Endothelial cell (in vitro differentiated cells): Measurements from ENCODE around the gene HRAS. TPM values are rescaled to one million over a fixed set of nuclear protein-coding genes. Genes with fewer than 3 reads are reported as not detected.

Experiments
- DNase-seq: peaks from one replicate; pipeline ENCODE4 v3.0.0; 2021; ENCODE audit warnings: low spot score
- H3K27ac Mint-ChIP-seq: one replicate; pipeline ENCODE4 v1.8.0; 2021; ENCODE audit warnings: mixed read lengths, inconsistent platforms; ENCODE audit not compliant: unreplicated experiment
- H3K27me3 Mint-ChIP-seq: one replicate; pipeline ENCODE4 v1.8.0; 2021; ENCODE audit warnings: mild to moderate bottlenecking, moderate library complexity, mixed read lengths, inconsistent platforms; ENCODE audit not compliant: unreplicated experiment
- H3K36me3 Mint-ChIP-seq: one replicate; pipeline ENCODE4 v1.8.0; 2021; ENCODE audit warnings: mild to moderate bottlenecking, low read depth, mixed read lengths, inconsistent platforms; ENCODE audit not compliant: unreplicated experiment
- H3K4me1 Mint-ChIP-seq: one replicate; pipeline ENCODE4 v1.8.0; 2021; ENCODE audit warnings: mild to moderate bottlenecking, mixed read lengths, inconsistent platforms; ENCODE audit not compliant: unreplicated experiment
- H3K4me3 Mint-ChIP-seq: one replicate; pipeline ENCODE4 v1.8.0; 2021; ENCODE audit warnings: mild to moderate bottlenecking, mixed read lengths, inconsistent platforms; ENCODE audit not compliant: unreplicated experiment
- H3K9me3 Mint-ChIP-seq: one replicate; pipeline ENCODE4 v1.8.0; 2021; ENCODE audit warnings: mixed read lengths, inconsistent platforms; ENCODE audit not compliant: unreplicated experiment
- CTCF ChIP-seq: fragments of 200-600 bp; sonication (generic); IDR thresholded peaks from one replicate; pipeline ENCODE4 v1.5.0; 2021; ENCODE audit warnings: antibody characterized with exemption; ENCODE audit not compliant: unreplicated experiment
- long read RNA-seq: library from polyadenylated mRNA; unstranded; transcript quantifications from one replicate; pipeline ENCODE4 v2.0.0, GENCODE V29; 2020; ENCODE audit not compliant: unreplicated experiment
- total RNA-seq: library from RNA; stranded (reverse); fragmentation: NEBNext Ultra II Directional; extraction: Animal tissue kit (Norgen Biotek cat#: 25700); gene quantifications from one replicate; pipeline ENCODE4 v1.2.1, GENCODE V29; 2021; ENCODE audit not compliant: unreplicated experiment

The HRAS gene
- 92.4 TPM for total RNA-seq
- long read RNA-seq, transcript HRAS-201 (6 exons, 894 nt) = major isoform, 22 of 34 reads
- long read RNA-seq, partial matches to known transcripts = 2 of 34 reads
- long read RNA-seq, other reads (novel, unspliced or antisense) = 5 of 34 reads

- peaks cover 7% of the 10 kb centered on the region for H3K4me1 Mint-ChIP-seq
- peaks cover 6% of the 10 kb centered on the region for H3K36me3 Mint-ChIP-seq
- peak within 1 kb of the TSS; percentile 82 for H3K27ac Mint-ChIP-seq
- H3K4me3 Mint-ChIP-seq = peak within 1 kb of the TSS; percentile 95
- no peak for TF ChIP-seq CTCF
- DNase-seq = peak; percentile 98
- H3K27me3 Mint-ChIP-seq = peaks cover 14% of the 10 kb centered on the region
- H3K9me3 Mint-ChIP-seq = no peaks in the 10 kb centered on the region
These were observed at the start of gene HRAS for GRCh38 chr11:535519-536454. TSS of gene HRAS (minus strand) at chr11:535576.

GRCh38 chr11:584287-584686, 48.9 kb upstream of the HRAS start:
- no peak overlapping the region for H3K4me3 Mint-ChIP-seq
- TF ChIP-seq CTCF = no peak
- peaks cover 5% of the 10 kb centered on the region for H3K27me3 Mint-ChIP-seq
- no peak for DNase-seq
- no peaks in the 10 kb centered on the region for H3K9me3 Mint-ChIP-seq
- peaks cover 8% of the 10 kb centered on the region for H3K4me1 Mint-ChIP-seq
- no peak overlapping the region for H3K27ac Mint-ChIP-seq
- H3K36me3 Mint-ChIP-seq = peaks cover 15% of the 10 kb centered on the region

- Mint-ChIP-seq H3K9me3 (no peaks in the 10 kb centered on the region), H3K27ac (no peak overlapping the region), H3K27me3 (peaks cover 5% of the 10 kb centered on the region), H3K4me3 (no peak overlapping the region), H3K4me1 (peaks cover 15% of the 10 kb centered on the region), H3K36me3 (peaks cover 7% of the 10 kb centered on the region)
- no peak for DNase-seq
- no peak for TF ChIP-seq CTCF
These were observed 46.4 kb upstream of the HRAS start for GRCh38 chr11:581752-582151.

GRCh38 chr11:581342-581741, 46.0 kb upstream of the HRAS start:
- Mint-ChIP-seq H3K27me3 (peaks cover 5% of the 10 kb centered on the region), H3K4me3 (no peak overlapping the region), H3K4me1 (peaks cover 15% of the 10 kb centered on the region)

More at GRCh38 chr11:581342-581741, 46.0 kb upstream of the HRAS start:
- no peak for DNase-seq
- Mint-ChIP-seq H3K36me3 (peaks cover 5% of the 10 kb centered on the region), H3K9me3 (no peaks in the 10 kb centered on the region), H3K27ac (peak overlapping the region; percentile 32)
- no peak for TF ChIP-seq CTCF
